ENCODE measurements around the gene ZBTB8A.

The ZBTB8A gene

GRCh38 chr1:32609180-32609579, 70.0 kb downstream of the ZBTB8A start:
- no peaks in the 10 kb centered on the region for H3K79me2 ChIP-seq
- no peaks in the 10 kb centered on the region for H3K27me3 ChIP-seq (ENCODE audit: control insufficient read depth, insufficient read depth, low read length)
- H2AFZ ChIP-seq = no peak overlapping the region
- H3K4me1 ChIP-seq = no peaks in the 10 kb centered on the region
- TF ChIP-seq, protein P1, sequence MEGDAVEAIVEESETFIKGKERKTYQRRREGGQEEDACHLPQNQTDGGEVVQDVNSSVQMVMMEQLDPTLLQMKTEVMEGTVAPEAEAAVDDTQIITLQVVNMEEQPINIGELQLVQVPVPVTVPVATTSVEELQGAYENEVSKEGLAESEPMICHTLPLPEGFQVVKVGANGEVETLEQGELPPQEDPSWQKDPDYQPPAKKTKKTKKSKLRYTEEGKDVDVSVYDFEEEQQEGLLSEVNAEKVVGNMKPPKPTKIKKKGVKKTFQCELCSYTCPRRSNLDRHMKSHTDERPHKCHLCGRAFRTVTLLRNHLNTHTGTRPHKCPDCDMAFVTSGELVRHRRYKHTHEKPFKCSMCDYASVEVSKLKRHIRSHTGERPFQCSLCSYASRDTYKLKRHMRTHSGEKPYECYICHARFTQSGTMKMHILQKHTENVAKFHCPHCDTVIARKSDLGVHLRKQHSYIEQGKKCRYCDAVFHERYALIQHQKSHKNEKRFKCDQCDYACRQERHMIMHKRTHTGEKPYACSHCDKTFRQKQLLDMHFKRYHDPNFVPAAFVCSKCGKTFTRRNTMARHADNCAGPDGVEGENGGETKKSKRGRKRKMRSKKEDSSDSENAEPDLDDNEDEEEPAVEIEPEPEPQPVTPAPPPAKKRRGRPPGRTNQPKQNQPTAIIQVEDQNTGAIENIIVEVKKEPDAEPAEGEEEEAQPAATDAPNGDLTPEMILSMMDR (IDR thresholded peaks at IDR 0.05) = no peak
- H3K4me2 ChIP-seq (ENCODE audit: low read length) = no peak overlapping the region
- H3K9ac ChIP-seq = no peak overlapping the region
- no peaks in the 10 kb centered on the region for H3K9me3 ChIP-seq (ENCODE audit: control insufficient read depth, low read length)
- H3K36me3 ChIP-seq (ENCODE audit: control insufficient read depth, insufficient read depth, low read length) = no peaks in the 10 kb centered on the region
- no peak overlapping the region for H3K27ac ChIP-seq
- H3K4me3 ChIP-seq (ENCODE audit: low read depth, low read length) = no peak overlapping the region

DNA sequence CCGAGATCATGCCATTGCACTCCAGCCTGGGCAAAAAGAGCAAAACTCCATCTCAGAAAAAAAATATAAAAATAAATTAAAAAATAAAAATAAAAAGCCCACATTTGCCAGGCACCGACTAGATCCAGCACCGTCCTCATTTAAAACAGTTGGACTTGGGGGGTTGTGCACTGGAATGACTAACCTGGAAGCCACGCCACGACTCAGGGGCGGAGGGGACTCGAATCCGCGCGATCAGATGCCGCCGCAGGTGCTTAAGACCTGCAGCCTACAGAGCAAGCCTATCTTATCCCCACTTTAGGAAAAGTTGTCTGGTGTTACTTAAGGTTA, 72.6 kb downstream of the ZBTB8A start:
- Histone ChIP-seq H2AFZ (peak overlapping the region; percentile 85), H3K79me2 (no peaks in the 10 kb centered on the region), H3K36me3 (ENCODE audit: control insufficient read depth, insufficient read depth, low read length) (no peaks in the 10 kb centered on the region), H3K4me1 (no peaks in the 10 kb centered on the region), H3K27ac (no peak overlapping the region), H3K4me3 (ENCODE audit: low read depth, low read length) (peak overlapping the region; percentile 66), H3K4me2 (ENCODE audit: low read length) (peak overlapping the region; percentile 97), H3K27me3 (ENCODE audit: control insufficient read depth, insufficient read depth, low read length) (no peaks in the 10 kb centered on the region), H3K9ac (no peak overlapping the region), H3K9me3 (ENCODE audit: control insufficient read depth, low read length) (no peaks in the 10 kb centered on the region)
- TF ChIP-seq, protein P1 (IDR thresholded peaks at IDR 0.05) = no peak

- H3K9me3 ChIP-seq (ENCODE audit: control insufficient read depth, low read length) = no peaks in the 10 kb centered on the region
- peak overlapping the region; percentile 85 for H2AFZ ChIP-seq
- no peak overlapping the region for H3K27ac ChIP-seq
- H3K9ac ChIP-seq = no peak overlapping the region
- H3K4me2 ChIP-seq (ENCODE audit: low read length) = peak overlapping the region; percentile 97
- TF ChIP-seq, protein P1 (IDR thresholded peaks at IDR 0.05) = peak; percentile 28
- no peaks in the 10 kb centered on the region for H3K27me3 ChIP-seq (ENCODE audit: control insufficient read depth, insufficient read depth, low read length)
- no peaks in the 10 kb centered on the region for H3K36me3 ChIP-seq (ENCODE audit: control insufficient read depth, insufficient read depth, low read length)
- H3K79me2 ChIP-seq = no peaks in the 10 kb centered on the region
- peak overlapping the region; percentile 66 for H3K4me3 ChIP-seq (ENCODE audit: low read depth, low read length)
- no peaks in the 10 kb centered on the region for H3K4me1 ChIP-seq
Observed at GRCh38 chr1:32612189-32612881, 73.1 kb downstream of the ZBTB8A start.

- Histone ChIP-seq H2AFZ (no peak overlapping the region), H3K79me2 (no peaks in the 10 kb centered on the region), H3K4me3 (ENCODE audit: low read depth, low read length) (no peak overlapping the region), H3K9ac (no peak overlapping the region), H3K4me1 (no peaks in the 10 kb centered on the region), H3K27ac (no peak overlapping the region), H3K9me3 (ENCODE audit: control insufficient read depth, low read length) (no peaks in the 10 kb centered on the region), H3K27me3 (ENCODE audit: control insufficient read depth, insufficient read depth, low read length) (no peaks in the 10 kb centered on the region), H3K4me2 (ENCODE audit: low read length) (no peak overlapping the region), H3K36me3 (ENCODE audit: control insufficient read depth, insufficient read depth, low read length) (no peaks in the 10 kb centered on the region)
- TF ChIP-seq, protein P1 (IDR thresholded peaks at IDR 0.05) = no peak
Observed at GRCh38 chr1:32613472-32613871, 74.2 kb downstream of the ZBTB8A start.

DNA sequence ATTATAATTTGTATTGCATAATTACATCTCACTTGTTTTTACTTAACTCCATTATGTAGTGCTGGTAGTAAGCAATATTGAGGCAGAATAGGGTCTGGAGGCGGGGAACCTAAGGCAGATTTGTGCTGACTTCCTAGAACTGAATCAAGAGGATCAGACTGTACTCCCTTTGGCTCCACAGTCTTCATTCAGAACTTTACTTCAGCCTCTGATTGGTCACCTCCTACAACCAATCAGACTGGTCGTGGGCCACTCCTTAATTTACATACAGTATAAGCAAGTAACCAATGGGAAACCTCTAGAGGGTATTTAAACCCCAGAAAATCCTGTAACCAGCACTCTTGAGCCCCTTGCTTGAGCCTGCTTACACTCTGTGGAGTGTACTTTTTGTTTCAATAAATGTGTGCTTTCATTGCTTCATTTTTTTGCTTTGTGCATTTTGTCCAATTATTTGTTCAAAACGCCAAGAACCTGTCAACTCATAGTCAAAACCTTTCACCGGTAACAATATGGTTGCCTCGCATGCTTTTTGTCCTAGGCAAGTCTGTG, 79.5 kb downstream of the ZBTB8A start:
- H3K9me3 ChIP-seq (ENCODE audit: control insufficient read depth, low read length) = no peaks in the 10 kb centered on the region
- H3K27me3 ChIP-seq (ENCODE audit: control insufficient read depth, insufficient read depth, low read length) = no peaks in the 10 kb centered on the region
- no peak overlapping the region for H3K4me3 ChIP-seq (ENCODE audit: low read depth, low read length)
- no peaks in the 10 kb centered on the region for H3K79me2 ChIP-seq
- TF ChIP-seq, protein P1 (IDR thresholded peaks at IDR 0.05) = no peak
- H2AFZ ChIP-seq = no peak overlapping the region
- H3K4me2 ChIP-seq (ENCODE audit: low read length) = no peak overlapping the region
- H3K4me1 ChIP-seq = no peaks in the 10 kb centered on the region
- no peaks in the 10 kb centered on the region for H3K36me3 ChIP-seq (ENCODE audit: control insufficient read depth, insufficient read depth, low read length)
- H3K27ac ChIP-seq = no peak overlapping the region
- no peak overlapping the region for H3K9ac ChIP-seq

Data from parathyroid adenoma (tissue), 2 donors.